SU-DHL-6 (cell line): ENCODE data around the gene SLC24A5.

Source experiments
- H2AFZ ChIP-seq: fragments of 200-600 bp; sonication (generic); 2 replicates; pipeline ENCODE4 v1.6.1; 2014; ENCODE audit warnings: low read depth, mild to moderate bottlenecking, moderate library complexity, mixed read lengths, antibody characterized with exemption, low read length; ENCODE audit not compliant: severe bottlenecking
- H3F3A ChIP-seq: fragments of 200-600 bp; shearing (Covaris generic); 2 replicates; pipeline ENCODE4 v1.6.0; 2016; ENCODE audit warnings: antibody characterized with exemption, mild to moderate bottlenecking; ENCODE audit not compliant: insufficient read depth
- H3K27ac ChIP-seq: fragments of 200-600 bp; sonication (generic); 2 replicates; pipeline ENCODE4 v1.5.1; 2016; ENCODE audit warnings: low read depth, mild to moderate bottlenecking, low read length, moderate library complexity, mixed read lengths
- H3K27me3 ChIP-seq: fragments of 200-600 bp; sonication (generic), shearing (Covaris generic); 2 replicates; pipeline ENCODE4 v1.6.0; 2014; ENCODE audit warnings: mild to moderate bottlenecking, low read length
- H3K36me3 ChIP-seq: fragments of 200-600 bp; sonication (generic); 2 replicates; pipeline ENCODE4 v1.6.1; 2014; ENCODE audit warnings: mild to moderate bottlenecking, low read length, mixed read lengths
- H3K4me2 ChIP-seq: fragments of 300-600, 200-600 bp; shearing (Covaris generic), sonication (generic); 2 replicates; pipeline ENCODE4 v1.6.0; 2014; ENCODE audit warnings: low read length, low read depth, mild to moderate bottlenecking; ENCODE audit not compliant: poor library complexity, severe bottlenecking
- H3K4me3 ChIP-seq: fragments of 200-600 bp; sonication (generic); 2 replicates; pipeline ENCODE4 v1.5.1; 2014; ENCODE audit warnings: antibody characterized with exemption, low read length, mild to moderate bottlenecking, mixed read lengths; ENCODE audit not compliant: insufficient read depth, poor library complexity, severe bottlenecking
- H3K79me2 ChIP-seq: fragments of 200-600 bp; sonication (generic); 2 replicates; pipeline ENCODE4 v1.6.1; 2014; ENCODE audit warnings: mild to moderate bottlenecking, low read length, moderate library complexity; ENCODE audit not compliant: insufficient read depth
- H3K9ac ChIP-seq: fragments of 200-600 bp; sonication (generic); 2 replicates; pipeline ENCODE4 v1.7.0; 2014; ENCODE audit warnings: mild to moderate bottlenecking, low read length
- H3K9me2 ChIP-seq: fragments of 200-600 bp; sonication (generic); replicated peaks from 2 replicates; pipeline ENCODE4 v1.6.1; 2014; ENCODE audit warnings: low read length; ENCODE audit not compliant: insufficient read depth
- H3K9me3 ChIP-seq: fragments of 200-600 bp; sonication (generic); 2 replicates; pipeline ENCODE4 v1.6.1; 2014; ENCODE audit warnings: low read length, mixed read lengths; ENCODE audit not compliant: insufficient read depth
- H4K20me1 ChIP-seq: fragments of 200-600 bp; sonication (generic); 2 replicates; pipeline ENCODE4 v1.6.1; 2014; ENCODE audit warnings: low read depth, mild to moderate bottlenecking, antibody characterized with exemption, low read length, moderate library complexity, mixed read lengths
- CTCF ChIP-seq: fragments of 200-600 bp; sonication (generic); IDR thresholded peaks from one replicate; pipeline ENCODE4 v1.5.1; 2017; ENCODE audit warnings: antibody characterized with exemption, mild to moderate bottlenecking, low read length, moderate library complexity; ENCODE audit not compliant: insufficient read depth, poor library complexity, severe bottlenecking
- EZH2phosphoT487 ChIP-seq: fragments of 200-600 bp; sonication (generic), shearing (Covaris generic); conservative IDR thresholded peaks from 2 replicates; pipeline ENCODE4 v1.6.1; 2018; ENCODE audit warnings: mild to moderate bottlenecking, antibody characterized with exemption, low read length, moderate library complexity, mixed read lengths

The SLC24A5 gene

GRCh38 chr15:48177383-48177765 is 56.6 kb downstream of the SLC24A5 start:
- Histone ChIP-seq H3K36me3 (no peaks in the 10 kb centered on the region), H4K20me1 (no peaks in the 10 kb centered on the region), H3K9ac (no peak overlapping the region), H2AFZ (no peak overlapping the region), H3K27ac (no peak overlapping the region), H3K4me3 (no peak overlapping the region), H3K79me2 (no peaks in the 10 kb centered on the region), H3K27me3 (no peaks in the 10 kb centered on the region), H3K4me2 (no peak overlapping the region), H3K9me2 (no peaks in the 10 kb centered on the region), H3F3A (no peaks in the 10 kb centered on the region), H3K9me3 (no peaks in the 10 kb centered on the region)
- no peak for TF ChIP-seq CTCF
- TF ChIP-seq EZH2phosphoT487 = no peak

- no peaks in the 10 kb centered on the region for H3K9me3 ChIP-seq
- no peaks in the 10 kb centered on the region for H3K36me3 ChIP-seq
- H3K4me3 ChIP-seq = no peak within 1 kb of the TSS
- H3K9ac ChIP-seq = no peak within 1 kb of the TSS
- no peak within 1 kb of the TSS for H2AFZ ChIP-seq
- TF ChIP-seq EZH2phosphoT487 = no peak
- TF ChIP-seq CTCF = no peak
- no peak within 1 kb of the TSS for H3K4me2 ChIP-seq
- no peaks in the 10 kb centered on the region for H3K9me2 ChIP-seq
- H3K27ac ChIP-seq = no peak within 1 kb of the TSS
- H3K27me3 ChIP-seq = no peaks in the 10 kb centered on the region
- H4K20me1 ChIP-seq = no peaks in the 10 kb centered on the region
- H3K79me2 ChIP-seq = no peaks in the 10 kb centered on the region
- no peaks in the 10 kb centered on the region for H3F3A ChIP-seq
Measured at GRCh38 chr15:48177766-48178647, 57.2 kb downstream of the SLC24A5 start, which contains the start of gene MYEF2. Gene MYEF2 (minus strand): TSS chr15:48178295. CDS start chr15:48178237, 58 bp downstream.

- Histone ChIP-seq H3K9ac (no peak overlapping the region), H3F3A (no peaks in the 10 kb centered on the region), H4K20me1 (no peaks in the 10 kb centered on the region), H3K9me2 (no peaks in the 10 kb centered on the region), H2AFZ (no peak overlapping the region), H3K4me3 (no peak overlapping the region), H3K27me3 (no peaks in the 10 kb centered on the region), H3K36me3 (no peaks in the 10 kb centered on the region), H3K27ac (no peak overlapping the region), H3K9me3 (no peaks in the 10 kb centered on the region), H3K79me2 (no peaks in the 10 kb centered on the region), H3K4me2 (no peak overlapping the region)
- no peak for TF ChIP-seq EZH2phosphoT487
- no peak for TF ChIP-seq CTCF
Measured at GRCh38 chr15:48178648-48178931, 57.8 kb downstream of the SLC24A5 start.
